Breast epithelium (tissue), 4 donors: ENCODE measurements around the gene OBI1. TPM values are rescaled to one million over a fixed set of nuclear protein-coding genes. Genes with fewer than 3 reads are reported as not detected.

Source experiments
- DNase-seq, 2 donors: peaks; one replicate each; pipeline ENCODE4 v3.0.0-alpha.2; 2019; ENCODE audit warnings: low spot score in 2 of 2
- H3K27ac ChIP-seq, 2 donors: fragments of 200-600 bp; sonication (generic) in 1 of 2; one replicate each; pipeline ENCODE4 v1.5.1; 2016 to 2019; ENCODE audit warnings: mild to moderate bottlenecking in 1 of 2
- H3K27me3 ChIP-seq, 2 donors: fragments of 200-600 bp; sonication (generic) in 1 of 2; one replicate each; pipeline versions ENCODE4 v1.5.1 to v1.6.0; 2017 to 2019; ENCODE audit warnings: control low read depth in 1 of 2, mild to moderate bottlenecking in 1 of 2
- H3K36me3 ChIP-seq: fragments of 200-600 bp; one replicate; pipeline ENCODE4 v1.5.1; 2019
- H3K4me1 ChIP-seq, 2 donors: fragments of 200-600 bp; sonication (generic); one replicate each; pipeline ENCODE4 v1.5.1; 2016 to 2019; ENCODE audit warnings: control low read depth in 1 of 2
- H3K4me3 ChIP-seq, 3 donors: fragments of 200-600 bp; sonication (generic); 1 replicate in 2 of 3; 2 replicates in 1 of 3; pipeline ENCODE4 v1.5.1; 2016 to 2019; ENCODE audit warnings: mild to moderate bottlenecking in 3 of 3, moderate library complexity in 2 of 3
- H3K9me3 ChIP-seq, 2 donors: fragments of 200-600 bp; sonication (generic) in 1 of 2; one replicate each; pipeline ENCODE4 v1.5.1; 2016 to 2019; ENCODE audit warnings: control low read depth in 1 of 2
- POLR2A ChIP-seq: fragments of 450-650 bp; IDR thresholded peaks from one replicate; pipeline ENCODE4 v1.6.1; 2016; ENCODE audit warnings: antibody characterized with exemption, mild to moderate bottlenecking, moderate library complexity
- POLR2AphosphoS5 ChIP-seq, 3 donors: sonication (generic); formaldehyde crosslinking; IDR thresholded peaks; one replicate each; pipeline ENCODE4 v1.6.1; 2017; ENCODE audit warnings: antibody characterized with exemption in 3 of 3
- intact Hi-C: fragments of 100-400 bp; cut with DNase I; formaldehyde crosslinking; loops from one replicate; pipeline ENCODE4 v1.15.1; 2023; ENCODE audit warnings: low total_unique reads
- total RNA-seq, 3 donors: library from RNA; depleted of rRNA; stranded (reverse); fragments of >200 nt; gene quantifications; one replicate each; pipeline ENCODE4 v1.1.0, GENCODE V29; 2016
- TF ChIP-seq, protein P1 (sequence below), 3 donors: fragments of 450-650 bp; IDR thresholded peaks; one replicate each; pipeline ENCODE4 v1.5.1; 2016 to 2017; ENCODE audit warnings: antibody characterized with exemption in 3 of 3, mild to moderate bottlenecking in 3 of 3, moderate library complexity in 3 of 3

The OBI1 gene
- total RNA-seq, 3 donors from 2014 or later: 10.1 to 14.0 (median 13.4) TPM

DNA sequence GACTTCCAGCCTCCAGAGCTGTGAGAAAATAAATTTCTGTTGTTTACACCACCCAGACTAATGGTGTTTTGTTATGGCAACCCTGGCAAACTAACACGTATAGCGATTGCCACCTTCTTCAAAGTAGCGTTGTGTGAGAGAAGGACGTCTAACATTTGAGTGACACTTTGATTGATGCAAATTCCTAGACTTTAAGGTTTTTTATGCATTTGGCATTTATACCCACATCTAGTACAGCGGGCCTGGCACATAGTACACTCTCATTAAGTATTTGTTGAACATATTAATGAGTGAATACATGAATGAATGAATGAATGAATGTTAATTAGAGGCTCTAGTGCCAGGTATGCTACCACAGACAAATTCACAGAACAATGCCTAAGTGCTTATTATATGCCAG lies 92.3 kb downstream of the OBI1 start:
- H3K9me3 ChIP-seq: no peaks in the 10 kb centered on the region
- no peak overlapping the region for H3K27ac ChIP-seq
- intact Hi-C loops: no loop called here
- no peak overlapping the region for H3K4me3 ChIP-seq
- no peaks in the 10 kb centered on the region for H3K36me3 ChIP-seq
- H3K27me3 ChIP-seq: peaks cover 0 to 9% of the 10 kb centered on the region in 2 donors
- no peaks in the 10 kb centered on the region for H3K4me1 ChIP-seq
- no peak for DNase-seq
- TF ChIP-seq POLR2AphosphoS5 (IDR thresholded peaks at IDR 0.05): no peak
- TF ChIP-seq POLR2A: no peak
- TF ChIP-seq, protein P1, sequence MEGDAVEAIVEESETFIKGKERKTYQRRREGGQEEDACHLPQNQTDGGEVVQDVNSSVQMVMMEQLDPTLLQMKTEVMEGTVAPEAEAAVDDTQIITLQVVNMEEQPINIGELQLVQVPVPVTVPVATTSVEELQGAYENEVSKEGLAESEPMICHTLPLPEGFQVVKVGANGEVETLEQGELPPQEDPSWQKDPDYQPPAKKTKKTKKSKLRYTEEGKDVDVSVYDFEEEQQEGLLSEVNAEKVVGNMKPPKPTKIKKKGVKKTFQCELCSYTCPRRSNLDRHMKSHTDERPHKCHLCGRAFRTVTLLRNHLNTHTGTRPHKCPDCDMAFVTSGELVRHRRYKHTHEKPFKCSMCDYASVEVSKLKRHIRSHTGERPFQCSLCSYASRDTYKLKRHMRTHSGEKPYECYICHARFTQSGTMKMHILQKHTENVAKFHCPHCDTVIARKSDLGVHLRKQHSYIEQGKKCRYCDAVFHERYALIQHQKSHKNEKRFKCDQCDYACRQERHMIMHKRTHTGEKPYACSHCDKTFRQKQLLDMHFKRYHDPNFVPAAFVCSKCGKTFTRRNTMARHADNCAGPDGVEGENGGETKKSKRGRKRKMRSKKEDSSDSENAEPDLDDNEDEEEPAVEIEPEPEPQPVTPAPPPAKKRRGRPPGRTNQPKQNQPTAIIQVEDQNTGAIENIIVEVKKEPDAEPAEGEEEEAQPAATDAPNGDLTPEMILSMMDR (IDR thresholded peaks at IDR 0.05): no peak

Other genes with a start within 250 kb of the OBI1 start
- gene POU4F1, start 55.6 kb downstream of the OBI1 start, total RNA-seq: not detected